ENCODE data around the gene GPR132. TPM values are rescaled to one million over a fixed set of nuclear protein-coding genes. Genes with fewer than 3 reads are reported as not detected.

The GPR132 gene
- total and polyA plus RNA-seq, 2 of the 8 experiments (the other 6 are each of a cell fraction or from before 2014, with no cell fraction given), result 0.11 TPM; not detected in 1

- Histone ChIP-seq H3K4ac (replicated peaks; ENCODE audit: insufficient read length, low read depth, low read length) (no peak overlapping the region), H3K36me3 (ENCODE audit: control insufficient read depth in 2 of 4, insufficient read depth in 4 of 4, low read length in 3 of 4) (no peaks in the 10 kb centered on the region), H2AFZ (ENCODE audit: low read length) (no peak overlapping the region), H3K9me3 (ENCODE audit: insufficient read depth in 2 of 2, low read depth in 1 of 2, low read length in 1 of 2) (no peaks in the 10 kb centered on the region), H3K79me1 (ENCODE audit: low read depth, low read length) (no peaks in the 10 kb centered on the region), H3K23ac (ENCODE audit: insufficient read length) (no peak overlapping the region), H2AK5ac (ENCODE audit: low read depth, low read length) (no peak overlapping the region), H3K9ac (replicated peaks in 1 of 4; ENCODE audit: extremely low read depth in 1 of 4, low read depth in 3 of 4, low read length in 3 of 4) (no peak overlapping the region), H2BK12ac (ENCODE audit: low read depth, low read length) (no peak overlapping the region), H4K91ac (replicated peaks; ENCODE audit: insufficient read length, low read length) (no peak overlapping the region), H2BK5ac (ENCODE audit: low read depth, low read length) (no peak overlapping the region), H2BK120ac (replicated peaks; ENCODE audit: low read depth, low read length) (no peak overlapping the region), H3K79me2 (ENCODE audit: control insufficient read depth in 1 of 2, insufficient read depth in 2 of 2, low read length in 2 of 2) (no peaks in the 10 kb centered on the region), H3K4me3 (ENCODE audit: extremely low read depth in 1 of 4, insufficient read depth in 2 of 4, low read depth in 3 of 4, low read length in 4 of 4) (no peak overlapping the region), H3K23me2 (ENCODE audit: low read depth, low read length) (no peaks in the 10 kb centered on the region), H3K18ac (ENCODE audit: extremely low read depth, low read length) (no peak overlapping the region), H4K20me1 (replicated peaks in 1 of 2; ENCODE audit: control insufficient read depth in 1 of 2, insufficient read depth in 2 of 2, low read length in 2 of 2) (peaks cover 0 to 1% of the 10 kb centered on the region in 2 experiments), H3K4me2 (ENCODE audit: insufficient read depth in 1 of 2, low read depth in 2 of 2, low read length in 2 of 2) (no peak overlapping the region), H3K4me1 (replicated peaks in 1 of 4; ENCODE audit: control insufficient read depth in 3 of 4, insufficient read depth in 4 of 4, low read length in 3 of 4) (peaks cover 0 to 7% (median 5%) of the 10 kb centered on the region in 4 experiments; a peak in 4 of 7 replicates), H4K5ac (ENCODE audit: insufficient read length, low read depth, low read length) (no peak overlapping the region), H3K27me3 (replicated peaks in 1 of 4; ENCODE audit: control insufficient read depth in 3 of 4, extremely low read depth in 1 of 4, insufficient read depth in 3 of 4, low read length in 3 of 4) (no peaks in the 10 kb centered on the region; a peak in 1 of 7 replicates), H4K8ac (ENCODE audit: extremely low read depth, insufficient read depth, low read length) (no peak overlapping the region), H3K27ac (ENCODE audit: low read depth, low read length) (no peak overlapping the region), H3K56ac (replicated peaks; ENCODE audit: insufficient read length, low read depth, low read length) (no peak overlapping the region), H2BK15ac (ENCODE audit: low read length) (no peak overlapping the region), H2BK20ac (ENCODE audit: low read length) (no peak overlapping the region), H3K14ac (ENCODE audit: insufficient read length) (no peak overlapping the region)
- TF ChIP-seq BACH1 (IDR thresholded peaks at IDR 0.05; ENCODE audit: low read length) (no peak), POU5F1 (IDR thresholded peaks at IDR 0.05; ENCODE audit: low read depth, low read length) (no peak), POLR2A (IDR thresholded peaks at IDR 0.05; ENCODE audit: control extremely low read depth in 1 of 2, low read depth in 2 of 2, low read length in 2 of 2) (no peak), TCF12 (IDR thresholded peaks at IDR 0.05; ENCODE audit: low read depth, low read length) (no peak), CEBPB (IDR thresholded peaks at IDR 0.05; ENCODE audit: low read depth, low read length) (no peak), SRF (IDR thresholded peaks at IDR 0.05; ENCODE audit: low read depth, low read length) (no peak), YY1 (IDR thresholded peaks at IDR 0.05; ENCODE audit: low read depth, low read length) (no peak), MAX (IDR thresholded peaks at IDR 0.05) (no peak), FOSL1 (IDR thresholded peaks at IDR 0.05; ENCODE audit: insufficient read depth, low read depth, low read length) (no peak), CHD1 (IDR thresholded peaks at IDR 0.05; ENCODE audit: low read depth, low read length) (no peak), PHF8 (conservative IDR thresholded peaks at IDR 0.05; ENCODE audit: low read depth, low read length) (no peak)
- no peak for DNase-seq (ENCODE audit: low read depth in 1 of 2, low spot score in 2 of 2)
- POLR2A ChIA-PET (ENCODE audit: partially characterized antibody), result no interaction called here
- FAIRE-seq, result no peak
- CTCF ChIA-PET (ENCODE audit: partially characterized antibody), result interaction anchor here (0.6 to 5.9 kb wide), 7 partner anchors 15 to 409 kb away, joined by 3 to 30 read pairs (median 4); no protein-coding TSS in a partner anchor
- 86% methylated on average over 10 of the region's 10 CpGs; no CpG with 5 or more reads in 1 of the 2 experiments for WGBS, 2 experiments (ENCODE audit: extremely low coverage in 1 of 2, insufficient coverage in 1 of 2, insufficient read length in 1 of 2, insufficient replicate concordance in 2 of 2, low coverage in 1 of 2, low lambda C conversion rate in 2 of 2, missing lambda C conversion rate in 1 of 2)
Observed at GRCh38 chr14:105063056-105063455, 2.2 kb downstream of the GPR132 start.

Data from H1 (cell line).